SK-N-SH treated with all-trans-retinoic acid at 6 μM for 48 hours (cell line): ENCODE measurements around the gene FER.
A peak's percentile ranks its signal among the peaks of the same experiment; 100 is the strongest.

ENCODE experiments used
- ATAC-seq: fragments of 200-7000 bp; cut with Tn5 transposase; 3 replicates; pipeline ENCODE4 v1.9.1; 2020; ENCODE audit warnings: mild to moderate bottlenecking, moderate library complexity
- ARNTL ChIP-seq: fragments of 450-650 bp; formaldehyde crosslinking; IDR thresholded peaks from 2 replicates; pipeline ENCODE4 v1.5.0; 2020; ENCODE audit warnings: low read depth, mild to moderate bottlenecking, moderate library complexity, borderline replicate concordance
- BACH2 ChIP-seq: fragments of 250-450 bp; sonication (Bioruptor Pico); IDR thresholded peaks from 2 replicates; pipeline ENCODE4 v1.9.0; 2021; ENCODE audit warnings: mild to moderate bottlenecking, borderline replicate concordance
- CREB5 ChIP-seq: fragments of 250-450 bp; sonication (Bioruptor Pico); IDR thresholded peaks from 2 replicates; pipeline ENCODE4 v1.5.1; 2020; ENCODE audit warnings: low read depth, mild to moderate bottlenecking, moderate library complexity
- CSDC2 ChIP-seq: fragments of 250-450 bp; sonication (Bioruptor Pico); IDR thresholded peaks from 2 replicates; pipeline ENCODE4 v1.5.0; 2020; ENCODE audit warnings: mild to moderate bottlenecking, moderate library complexity
- CSRNP3 ChIP-seq: fragments of 250-450 bp; sonication (Bioruptor Pico); IDR thresholded peaks from 2 replicates; pipeline ENCODE4 v1.5.1; 2021; ENCODE audit warnings: mild to moderate bottlenecking, moderate library complexity
- ESRRG ChIP-seq: fragments of 250-450 bp; sonication (Bioruptor Pico); IDR thresholded peaks from 2 replicates; pipeline ENCODE4 v1.6.1; 2021; ENCODE audit warnings: mild to moderate bottlenecking
- GLIS3 ChIP-seq: fragments of 250-450 bp; sonication (Bioruptor Pico); IDR thresholded peaks from 2 replicates; pipeline ENCODE4 v1.5.0; 2020; ENCODE audit warnings: mild to moderate bottlenecking, moderate library complexity
- ISL1 ChIP-seq: fragments of 250-450 bp; sonication (Bioruptor Pico); IDR thresholded peaks from 2 replicates; pipeline ENCODE4 v2.1.2; 2022; ENCODE audit warnings: mild to moderate bottlenecking, moderate library complexity
- OSR1 ChIP-seq: fragments of 250-450 bp; sonication (Bioruptor Pico); IDR thresholded peaks from 2 replicates; pipeline ENCODE4 v1.8.0; 2022; ENCODE audit warnings: moderate library complexity, mild to moderate bottlenecking, inconsistent platforms
- PATZ1 ChIP-seq: fragments of 250-450 bp; sonication (Bioruptor Pico); IDR thresholded peaks from 2 replicates; pipeline ENCODE4 v1.8.0; 2020; ENCODE audit warnings: mild to moderate bottlenecking, moderate library complexity, borderline replicate concordance
- POU6F1 ChIP-seq: fragments of 250-450 bp; sonication (Bioruptor Pico); IDR thresholded peaks from 2 replicates; pipeline ENCODE4 v1.8.0; 2021; ENCODE audit warnings: low read depth, mild to moderate bottlenecking, moderate library complexity, borderline replicate concordance
- PPARA ChIP-seq: fragments of 250-450 bp; sonication (Bioruptor Pico); IDR thresholded peaks from 2 replicates; pipeline ENCODE4 v1.5.0; 2020; ENCODE audit warnings: mild to moderate bottlenecking, borderline replicate concordance
- RARB ChIP-seq: fragments of 250-450 bp; sonication (Bioruptor Pico); IDR thresholded peaks from 2 replicates; pipeline ENCODE4 v1.8.0; 2021; ENCODE audit warnings: mild to moderate bottlenecking, moderate library complexity
- SNAI2 ChIP-seq: fragments of 250-450 bp; sonication (Bioruptor Pico); IDR thresholded peaks from 2 replicates; pipeline ENCODE4 v1.5.0; 2020; ENCODE audit warnings: mild to moderate bottlenecking, moderate library complexity
- TCF4 ChIP-seq: fragments of 250-450 bp; sonication (Bioruptor Pico); IDR thresholded peaks from 2 replicates; pipeline ENCODE4 v1.8.0; 2021; ENCODE audit warnings: mild to moderate bottlenecking, moderate library complexity, borderline replicate concordance
- TOX ChIP-seq: fragments of 250-450 bp; sonication (Bioruptor Pico); IDR thresholded peaks from 2 replicates; pipeline ENCODE4 v1.8.0; 2021; ENCODE audit warnings: mild to moderate bottlenecking, moderate library complexity, borderline replicate concordance
- TSHZ2 ChIP-seq: fragments of 250-450 bp; sonication (Bioruptor Pico); IDR thresholded peaks from 2 replicates; pipeline ENCODE4 v1.5.0; 2020; ENCODE audit warnings: mild to moderate bottlenecking, moderate library complexity
- ZC3H10 ChIP-seq: fragments of 250-450 bp; sonication (Bioruptor Pico); IDR thresholded peaks from 2 replicates; pipeline ENCODE4 v1.5.1; 2021; ENCODE audit warnings: mild to moderate bottlenecking, moderate library complexity
- ZFP3 ChIP-seq: fragments of 250-450 bp; sonication (Bioruptor Pico); IDR thresholded peaks from 2 replicates; pipeline ENCODE4 v1.5.0; 2020; ENCODE audit warnings: mild to moderate bottlenecking, moderate library complexity
- ZFP30 ChIP-seq: fragments of 450-650 bp; formaldehyde crosslinking; IDR thresholded peaks from 2 replicates; pipeline ENCODE4 v1.5.0; 2022; ENCODE audit warnings: mild to moderate bottlenecking, moderate library complexity
- ZNF565 ChIP-seq: fragments of 450-650 bp; formaldehyde crosslinking; conservative IDR thresholded peaks from 2 replicates; pipeline ENCODE4 v1.5.0; 2020; ENCODE audit warnings: low read depth, mild to moderate bottlenecking, moderate library complexity
- ZNF70 ChIP-seq: fragments of 450-650 bp; formaldehyde crosslinking; IDR thresholded peaks from 2 replicates; pipeline ENCODE4 v1.5.0; 2020; ENCODE audit warnings: mild to moderate bottlenecking, moderate library complexity
- ZNF8 ChIP-seq: fragments of 450-650 bp; formaldehyde crosslinking; IDR thresholded peaks from 2 replicates; pipeline ENCODE4 v1.5.0; 2020; ENCODE audit warnings: mild to moderate bottlenecking, moderate library complexity

Gene FER

GRCh38 chr5:108813673-108814072, 66.0 kb downstream of the FER start:
- no peak for ATAC-seq

GRCh38 chr5:108814551-108814950, 66.9 kb downstream of the FER start:
- no peak for ATAC-seq
- TF ChIP-seq ZNF70 (CRISPR knock-in tag) (no peak), TSHZ2 (no peak), SNAI2 (CRISPR knock-in tag) (no peak), CSDC2 (no peak), ZFP3 (no peak), CSRNP3 (no peak), TOX (CRISPR knock-in tag) (no peak), ESRRG (CRISPR knock-in tag) (no peak), OSR1 (no peak), TCF4 (no peak), BACH2 (CRISPR knock-in tag) (no peak), RARB (CRISPR knock-in tag) (no peak), PPARA (CRISPR knock-in tag) (no peak), ZNF565 (CRISPR knock-in tag) (no peak), ISL1 (CRISPR knock-in tag) (no peak), ARNTL (CRISPR knock-in tag) (no peak)
- TF ChIP-seq, all 23 proteins: peak for 0

More at GRCh38 chr5:108813673-108814072, 66.0 kb downstream of the FER start:
- no peak for TF ChIP-seq ZNF565 (CRISPR knock-in tag)

- TF ChIP-seq BACH2 (CRISPR knock-in tag) (no peak), TSHZ2 (no peak), ISL1 (CRISPR knock-in tag) (no peak), RARB (CRISPR knock-in tag) (no peak), POU6F1 (CRISPR knock-in tag) (no peak), ZFP3 (no peak), CREB5 (no peak), PATZ1 (CRISPR knock-in tag) (no peak), ZFP30 (no peak), GLIS3 (no peak), ZNF8 (CRISPR knock-in tag) (no peak), ZC3H10 (CRISPR knock-in tag) (no peak), CSRNP3 (no peak), ZNF70 (CRISPR knock-in tag) (no peak), TCF4 (no peak), ZNF565 (CRISPR knock-in tag) (no peak), ESRRG (CRISPR knock-in tag) (no peak), PPARA (CRISPR knock-in tag) (no peak), SNAI2 (CRISPR knock-in tag) (no peak), ARNTL (CRISPR knock-in tag) (no peak)
- ATAC-seq = peak; percentile 74
Measured at GRCh38 chr5:108818613-108819272, 71.0 kb downstream of the FER start.
